ENCODE results near the gene MT1X.

The MT1X gene

GRCh38 chr16:56688762-56689161 lies 6.5 kb downstream of the MT1X start:
- H3K27me3 Mint-ChIP-seq (ENCODE audit: low read depth): peaks cover 46% of the 10 kb centered on the region
- no peak overlapping the region for H3K27ac Mint-ChIP-seq
- H3K36me3 Mint-ChIP-seq (ENCODE audit: low read depth): peaks cover 10% of the 10 kb centered on the region
- peaks cover 23% of the 10 kb centered on the region for H3K9me3 Mint-ChIP-seq
- TF ChIP-seq, protein P1, sequence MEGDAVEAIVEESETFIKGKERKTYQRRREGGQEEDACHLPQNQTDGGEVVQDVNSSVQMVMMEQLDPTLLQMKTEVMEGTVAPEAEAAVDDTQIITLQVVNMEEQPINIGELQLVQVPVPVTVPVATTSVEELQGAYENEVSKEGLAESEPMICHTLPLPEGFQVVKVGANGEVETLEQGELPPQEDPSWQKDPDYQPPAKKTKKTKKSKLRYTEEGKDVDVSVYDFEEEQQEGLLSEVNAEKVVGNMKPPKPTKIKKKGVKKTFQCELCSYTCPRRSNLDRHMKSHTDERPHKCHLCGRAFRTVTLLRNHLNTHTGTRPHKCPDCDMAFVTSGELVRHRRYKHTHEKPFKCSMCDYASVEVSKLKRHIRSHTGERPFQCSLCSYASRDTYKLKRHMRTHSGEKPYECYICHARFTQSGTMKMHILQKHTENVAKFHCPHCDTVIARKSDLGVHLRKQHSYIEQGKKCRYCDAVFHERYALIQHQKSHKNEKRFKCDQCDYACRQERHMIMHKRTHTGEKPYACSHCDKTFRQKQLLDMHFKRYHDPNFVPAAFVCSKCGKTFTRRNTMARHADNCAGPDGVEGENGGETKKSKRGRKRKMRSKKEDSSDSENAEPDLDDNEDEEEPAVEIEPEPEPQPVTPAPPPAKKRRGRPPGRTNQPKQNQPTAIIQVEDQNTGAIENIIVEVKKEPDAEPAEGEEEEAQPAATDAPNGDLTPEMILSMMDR (IDR thresholded peaks at IDR 0.05; ENCODE audit: unreplicated experiment in 3 of 3): no peak
- no peak overlapping the region for H3K4me3 Mint-ChIP-seq
- H3K4me1 Mint-ChIP-seq: peaks cover 7% of the 10 kb centered on the region

GRCh38 chr16:56689171-56689570 lies 6.9 kb downstream of the MT1X start:
- Mint-ChIP-seq H3K27ac (no peak overlapping the region), H3K36me3 (ENCODE audit: low read depth) (peaks cover 10% of the 10 kb centered on the region), H3K4me1 (peaks cover 3% of the 10 kb centered on the region), H3K27me3 (ENCODE audit: low read depth) (peaks cover 46% of the 10 kb centered on the region), H3K9me3 (peaks cover 23% of the 10 kb centered on the region), H3K4me3 (no peak overlapping the region)
- TF ChIP-seq, protein P1 (IDR thresholded peaks at IDR 0.05; ENCODE audit: unreplicated experiment in 3 of 3): no peak

DNA sequence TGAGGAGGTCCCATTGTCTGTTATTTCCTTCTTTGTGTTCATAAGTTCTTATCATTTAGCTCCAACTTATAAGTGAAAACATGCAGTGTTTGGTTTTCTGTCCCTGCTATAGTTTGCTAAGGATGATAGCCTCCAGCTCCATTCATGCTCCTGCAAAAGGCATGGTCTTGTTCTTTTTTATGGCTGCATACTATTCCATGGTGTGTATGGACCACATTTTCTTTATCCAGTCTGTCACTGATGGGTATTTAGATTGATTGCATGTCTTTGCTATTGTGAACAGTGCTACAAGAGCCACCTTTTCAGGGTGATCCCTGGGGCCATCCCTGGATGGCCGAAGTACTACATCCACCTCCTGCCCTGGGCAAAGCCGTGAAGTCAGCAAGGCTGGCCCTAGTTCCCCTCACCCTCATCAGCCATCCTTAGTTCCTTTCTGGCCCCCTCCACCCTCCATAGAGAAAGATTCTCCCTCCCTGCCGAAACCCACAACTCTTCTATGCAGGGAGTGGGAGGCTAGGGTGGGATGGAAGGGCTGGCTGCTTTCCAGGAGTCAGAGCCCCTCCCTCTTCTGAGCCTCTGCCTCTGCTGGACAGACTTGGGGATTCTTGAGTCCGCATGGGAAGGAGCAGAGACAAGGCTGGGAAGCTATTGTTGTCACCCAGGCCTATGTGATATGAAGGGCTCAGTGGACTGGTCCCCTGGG lies 8.3 kb downstream of the MT1X start:
- Mint-ChIP-seq H3K4me3 (no peak overlapping the region), H3K36me3 (ENCODE audit: low read depth) (peaks cover 7% of the 10 kb centered on the region), H3K27me3 (ENCODE audit: low read depth) (peaks cover 45% of the 10 kb centered on the region), H3K9me3 (peaks cover 21% of the 10 kb centered on the region), H3K27ac (no peak overlapping the region), H3K4me1 (no peaks in the 10 kb centered on the region)
- TF ChIP-seq, protein P1 (IDR thresholded peaks at IDR 0.05; ENCODE audit: unreplicated experiment in 3 of 3): no peak

DNA sequence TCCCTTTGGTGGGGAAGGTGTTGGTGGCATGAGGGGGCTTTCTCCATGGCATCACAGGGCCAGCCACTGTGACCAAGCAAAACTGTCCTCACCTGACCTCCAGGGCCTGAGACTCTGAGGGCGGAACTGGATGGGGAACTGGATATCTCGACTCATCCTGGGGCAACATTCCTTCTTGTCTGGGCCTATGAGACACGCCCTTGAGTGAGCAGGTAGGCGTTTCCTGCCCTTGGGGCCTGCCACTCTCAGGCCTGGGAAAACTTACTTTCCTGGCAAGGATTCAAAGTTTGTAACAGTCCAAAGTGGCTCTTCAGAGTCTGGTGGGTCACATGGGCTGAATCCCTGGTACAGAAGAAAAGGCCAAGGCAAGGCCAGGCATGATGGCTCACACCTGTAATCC lies 9.6 kb downstream of the MT1X start:
- TF ChIP-seq, protein P1 (IDR thresholded peaks at IDR 0.05; ENCODE audit: unreplicated experiment in 3 of 3): no peak
- H3K36me3 Mint-ChIP-seq (ENCODE audit: low read depth): peaks cover 3% of the 10 kb centered on the region
- H3K4me3 Mint-ChIP-seq: no peak overlapping the region
- H3K27me3 Mint-ChIP-seq (ENCODE audit: low read depth): peaks cover 42% of the 10 kb centered on the region
- no peaks in the 10 kb centered on the region for H3K4me1 Mint-ChIP-seq
- H3K9me3 Mint-ChIP-seq: peaks cover 12% of the 10 kb centered on the region
- no peak overlapping the region for H3K27ac Mint-ChIP-seq

DNA sequence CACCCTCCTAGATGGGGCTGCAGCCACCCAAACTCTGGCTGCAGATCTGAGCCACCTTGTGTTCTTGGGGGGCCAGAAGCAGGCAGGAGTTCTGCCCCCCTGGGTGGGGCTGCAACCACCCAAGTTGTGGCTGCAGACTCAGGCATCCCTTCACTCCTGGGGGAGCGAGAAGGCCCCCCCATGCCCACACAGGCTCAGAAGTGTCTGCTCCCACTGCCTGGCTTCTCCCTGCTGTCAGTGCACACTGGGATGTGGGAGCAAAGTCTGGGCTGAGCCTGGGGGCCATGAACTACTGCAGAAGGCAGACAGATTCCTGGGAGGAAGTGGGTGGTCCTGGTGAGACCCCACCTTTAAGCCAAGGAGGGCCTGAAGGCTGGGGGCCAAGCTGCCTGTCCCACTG lies 13.0 kb downstream of the MT1X start:
- H3K4me3 Mint-ChIP-seq: no peak overlapping the region
- no peaks in the 10 kb centered on the region for H3K4me1 Mint-ChIP-seq
- H3K36me3 Mint-ChIP-seq (ENCODE audit: low read depth): no peaks in the 10 kb centered on the region
- H3K9me3 Mint-ChIP-seq: peaks cover 12% of the 10 kb centered on the region
- no peak overlapping the region for H3K27ac Mint-ChIP-seq
- TF ChIP-seq, protein P1 (IDR thresholded peaks at IDR 0.05; ENCODE audit: unreplicated experiment in 3 of 3): no peak
- H3K27me3 Mint-ChIP-seq (ENCODE audit: low read depth): peaks cover 37% of the 10 kb centered on the region
